ENCODE results near the gene CD164L2. TPM values are rescaled to one million over a fixed set of nuclear protein-coding genes. Genes with fewer than 3 reads are reported as not detected.
"Not testable (repeated sequence)": the region's sequence is repeated elsewhere in the genome, so short reads cannot be mapped to it uniquely, and the experiment has no call there.

The CD164L2 gene
- polyA plus RNA-seq (2013, experiment 1 of 2; ENCODE audit: insufficient read length): not detected
- polyA plus RNA-seq (2013, experiment 2 of 2; ENCODE audit: insufficient read length): not detected

DNA sequence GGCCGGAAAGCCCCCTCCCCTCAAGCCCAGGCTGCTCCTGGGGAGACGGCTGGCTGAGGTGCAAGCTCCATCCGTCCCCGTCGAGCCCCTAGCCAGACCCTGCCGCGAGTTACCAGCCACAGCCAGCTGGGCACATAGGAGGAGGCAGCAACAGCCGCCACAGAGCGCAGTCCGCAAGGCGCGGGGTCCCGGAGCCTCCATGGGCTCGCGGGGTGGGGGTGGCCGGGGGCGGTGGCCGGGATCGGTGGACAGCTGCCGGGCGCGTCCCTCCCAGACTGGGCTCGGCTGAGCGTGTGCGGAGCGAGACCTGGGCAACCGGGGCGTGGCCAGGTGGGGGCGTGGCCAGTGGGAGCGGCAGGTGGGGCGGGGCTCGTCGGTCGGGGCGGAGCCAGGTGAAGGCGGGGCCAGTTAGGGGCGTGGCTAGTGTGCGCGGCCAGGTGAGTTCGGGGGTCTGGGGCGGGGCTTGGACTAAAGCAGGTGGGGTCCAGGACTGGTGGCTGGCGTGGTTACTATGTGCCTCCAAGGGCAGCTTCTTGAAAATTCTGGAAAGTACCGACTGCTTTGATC lies at the start of gene CD164L2:
Gene CD164L2 (minus strand): TSS at position 295 of the 567 bp plus-strand sequence. CDS start 94 bp downstream, at position 201.
- no peak for DNase-seq

GRCh38 chr1:27432725-27433124 lies 49.6 kb upstream of the CD164L2 start:
- DNase-seq: not testable (repeated sequence)

GRCh38 chr1:27431601-27431940 lies 48.4 kb upstream of the CD164L2 start:
- DNase-seq: no peak

- no peak for DNase-seq
These were observed 47.9 kb upstream of the CD164L2 start for GRCh38 chr1:27430903-27431600.

DNA sequence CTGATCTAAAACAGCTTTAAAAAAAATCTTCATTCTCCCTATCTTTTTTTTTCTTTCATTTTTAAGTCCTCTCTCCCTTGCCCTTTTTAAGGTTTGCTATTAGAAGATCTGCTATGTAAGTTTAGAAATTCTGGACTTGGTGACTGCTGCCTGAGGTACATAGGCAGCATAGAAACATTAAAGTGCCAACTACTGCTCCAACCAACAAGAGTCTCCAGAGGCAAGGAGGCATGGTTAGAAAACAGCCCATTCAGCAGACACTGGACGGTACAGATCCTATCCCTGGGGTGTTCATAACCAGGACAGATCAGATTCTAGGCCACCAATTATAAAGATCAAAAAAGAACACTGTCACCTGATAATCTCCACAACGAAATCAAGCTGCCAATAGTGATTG lies 45.9 kb upstream of the CD164L2 start:
- no peak for DNase-seq

DNA sequence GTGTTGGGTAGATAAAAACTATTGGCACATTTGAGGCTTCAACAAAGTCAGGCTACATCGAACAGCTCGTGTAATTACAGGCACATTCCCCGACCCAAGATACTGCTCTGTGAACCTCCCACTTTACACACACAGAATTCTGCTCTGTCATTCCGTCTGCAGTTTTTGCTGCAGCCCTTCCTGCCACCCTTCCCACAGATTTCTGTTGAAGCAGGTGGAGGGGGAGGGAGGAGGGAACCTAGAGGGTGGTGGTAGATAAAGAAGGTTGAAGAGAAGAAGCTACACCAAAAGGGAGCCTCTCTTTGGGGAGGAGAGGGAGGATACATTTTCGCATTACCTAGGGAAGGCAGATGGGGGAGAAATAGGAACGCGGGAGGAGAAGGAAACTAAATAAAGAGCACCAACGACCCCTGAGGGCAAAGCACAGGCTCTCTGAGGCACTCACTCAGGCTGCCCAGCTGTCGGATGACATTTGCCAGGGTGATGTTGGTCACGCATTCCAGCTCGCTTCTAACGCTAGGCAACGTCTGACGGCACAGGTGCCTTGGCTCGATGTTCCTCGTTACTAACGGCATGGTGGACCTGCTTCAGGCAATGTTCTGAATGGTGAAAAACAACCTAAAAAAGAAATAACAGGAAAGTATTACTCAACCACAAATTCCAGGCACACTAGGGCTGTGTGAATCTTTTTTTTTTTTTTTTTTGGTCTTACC lies 45.3 kb upstream of the CD164L2 start:
- no peak for DNase-seq

DNA sequence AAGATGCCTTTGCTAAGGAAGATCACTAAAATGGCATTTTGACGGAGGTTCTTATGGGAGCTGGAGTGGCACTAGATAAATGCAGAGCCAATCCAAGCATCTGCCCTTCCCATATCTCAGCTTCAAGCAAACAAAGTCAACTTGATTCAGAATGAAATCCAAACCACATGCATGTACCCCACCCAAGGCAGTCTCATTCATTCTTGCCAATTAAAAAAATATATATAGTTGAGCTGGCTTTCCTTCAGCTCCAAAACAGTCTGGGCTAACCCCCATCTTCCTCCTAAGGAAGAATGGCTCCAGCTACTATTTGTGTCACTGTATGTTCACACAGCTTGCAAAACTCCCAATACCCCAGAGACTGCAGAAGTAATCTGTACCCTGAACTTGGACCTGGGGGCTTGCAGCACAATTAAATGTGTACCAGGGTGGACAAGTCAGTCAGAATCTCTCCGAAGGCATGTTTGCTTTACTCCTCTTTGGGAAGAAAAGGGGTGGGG lies 44.7 kb upstream of the CD164L2 start:
- no peak for DNase-seq

DNA sequence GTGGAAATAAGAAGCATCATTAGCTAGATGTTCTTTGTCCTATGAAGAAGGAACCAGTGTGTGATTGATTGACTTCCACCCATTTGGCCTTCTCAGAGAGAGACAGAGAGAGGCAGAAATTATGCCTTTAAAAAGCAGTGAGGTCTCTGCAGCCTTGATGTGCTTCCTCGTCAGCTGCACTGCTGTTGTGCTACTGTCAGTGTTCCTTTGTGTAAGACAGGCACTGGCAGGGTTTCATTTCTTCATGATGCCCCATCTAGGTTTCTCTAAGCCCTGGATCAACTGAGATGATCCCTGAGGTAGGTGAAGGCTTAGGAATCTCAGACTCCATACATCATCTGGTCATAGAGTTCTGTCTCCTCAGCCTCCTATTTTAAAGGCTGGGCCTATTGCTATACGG lies 44.2 kb upstream of the CD164L2 start:
- no peak for DNase-seq

GRCh38 chr1:27423709-27424108 lies 40.6 kb upstream of the CD164L2 start:
- DNase-seq: no peak

GRCh38 chr1:27418326-27419185 lies 35.4 kb upstream of the CD164L2 start:
- DNase-seq: peak; percentile 93

- no peak for DNase-seq
These were observed 34.6 kb upstream of the CD164L2 start for GRCh38 chr1:27417713-27418112.

DNA sequence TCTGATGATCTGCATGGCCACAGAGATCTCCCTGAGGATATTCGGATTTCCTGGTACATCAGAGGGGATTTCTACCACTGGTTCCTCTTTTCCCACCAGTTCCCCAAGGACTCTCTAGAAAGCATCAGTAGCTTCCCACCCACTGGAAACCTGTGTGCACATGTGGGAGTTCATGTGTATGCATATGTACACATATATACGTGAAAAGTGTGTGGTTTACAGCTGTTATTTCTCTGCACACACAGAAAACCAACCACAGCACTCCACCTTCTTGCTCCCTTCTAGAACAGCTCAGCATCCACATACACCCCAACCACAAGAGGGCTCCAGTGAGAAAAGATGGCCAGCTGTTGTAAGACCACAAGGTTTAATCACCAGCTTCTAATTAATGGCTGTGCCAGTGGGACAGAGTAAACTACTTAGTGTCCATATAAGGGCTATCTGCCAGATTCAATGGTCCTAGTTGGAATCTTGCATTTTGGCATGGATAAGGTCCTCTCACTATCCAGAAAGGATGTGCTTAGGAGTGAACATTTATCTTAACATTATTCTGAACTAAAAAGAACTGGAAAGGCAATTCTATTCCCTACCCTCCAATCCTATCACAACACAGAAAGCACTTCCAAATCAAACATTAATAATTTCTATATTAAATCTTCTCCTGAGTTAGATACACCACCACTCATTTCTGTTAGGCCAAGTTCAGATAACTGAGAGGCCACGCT lies 33.4 kb upstream of the CD164L2 start:
- DNase-seq: peak; percentile 73

DNA sequence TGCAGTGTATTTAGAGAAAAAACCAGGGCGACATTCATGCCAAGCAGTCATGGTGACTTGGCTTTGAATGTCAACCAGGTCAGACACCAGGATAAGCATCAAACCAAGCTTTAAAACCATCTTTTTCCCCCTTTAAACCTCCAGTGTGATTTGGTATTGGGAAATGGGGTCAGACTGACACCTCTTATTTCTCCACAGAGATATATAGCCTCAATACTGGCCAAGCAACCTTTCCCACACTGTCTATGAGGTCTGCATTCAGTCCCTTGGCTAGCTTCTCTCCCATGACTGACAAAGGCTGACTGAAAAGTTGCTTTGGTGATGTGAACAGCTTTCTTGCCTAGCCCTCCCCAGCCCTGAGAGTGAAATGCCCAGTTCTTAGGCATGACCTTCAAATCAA lies 31.0 kb upstream of the CD164L2 start:
- no peak for DNase-seq

- no peak for DNase-seq
These were observed 29.9 kb upstream of the CD164L2 start for GRCh38 chr1:27413004-27413403.

- no peak for DNase-seq
These were observed 29.4 kb upstream of the CD164L2 start for GRCh38 chr1:27412502-27412901.

DNA sequence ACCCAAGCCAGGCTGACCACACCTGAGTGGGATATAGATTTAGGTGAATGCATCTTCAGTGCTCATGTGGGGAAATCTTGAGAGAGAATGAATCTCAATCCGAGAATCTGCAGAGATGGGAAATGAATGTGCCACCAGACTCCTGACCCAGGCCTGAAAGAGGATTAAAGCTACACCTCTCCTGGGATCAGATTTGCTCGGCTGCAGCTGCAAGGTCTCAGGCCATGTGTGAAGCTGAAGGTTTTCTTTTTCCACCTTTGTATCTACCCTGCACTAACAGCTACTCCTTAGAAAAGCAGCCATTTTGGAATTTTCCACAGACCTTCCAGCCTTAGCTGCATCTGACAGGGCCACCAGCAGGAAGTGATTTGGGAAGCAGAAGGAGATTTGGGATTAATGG lies 27.6 kb upstream of the CD164L2 start:
- DNase-seq: no peak

GRCh38 chr1:27409669-27410068 lies 26.5 kb upstream of the CD164L2 start:
- DNase-seq: no peak

- peak; percentile 30 for DNase-seq
These were observed 25.0 kb upstream of the CD164L2 start for GRCh38 chr1:27408151-27408550.

DNA sequence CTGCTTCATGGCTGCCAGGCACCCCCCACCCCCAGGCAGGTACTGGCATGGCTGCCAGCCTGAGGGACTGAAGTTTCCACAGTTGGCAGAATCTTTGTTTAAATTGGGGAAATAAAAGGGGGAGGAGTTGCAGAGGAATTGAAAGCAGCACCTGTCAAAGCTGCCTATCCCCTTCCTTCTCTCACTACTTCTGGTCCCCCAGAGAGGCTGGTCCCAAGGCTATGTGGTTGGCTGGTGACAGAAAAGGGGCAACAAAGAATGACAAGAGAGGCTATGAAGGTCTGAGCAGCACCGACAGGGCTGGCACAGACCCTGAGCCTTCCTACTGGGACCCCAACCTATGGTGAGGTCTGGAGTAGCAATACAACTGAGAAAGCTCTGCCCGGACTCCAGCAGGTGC lies 23.7 kb upstream of the CD164L2 start:
- not testable (repeated sequence) for DNase-seq

- no peak for DNase-seq
These were observed 23.2 kb upstream of the CD164L2 start for GRCh38 chr1:27406362-27406680.

GRCh38 chr1:27405598-27406361 lies 22.6 kb upstream of the CD164L2 start:
- DNase-seq: not testable (repeated sequence)
